Smooth muscle cell (in vitro differentiated cells): Measurements from ENCODE around the gene NUDT2. TPM values are rescaled to one million over a fixed set of nuclear protein-coding genes. Genes with fewer than 3 reads are reported as not detected.

ENCODE experiments used
- DNase-seq: peaks from one replicate; lab custom pipeline; 2025; ENCODE audit not compliant: unreplicated experiment; lab: John Stamatoyannopoulos, UW
- H2AFZ ChIP-seq: fragments of 200-600 bp; sonication (generic); 2 replicates; pipeline ENCODE4 v1.6.0; 2016; ENCODE audit warnings: antibody characterized with exemption, low read depth, mild to moderate bottlenecking
- H3F3A ChIP-seq: fragments of 200-600 bp; sonication (generic); 2 replicates; pipeline ENCODE4 v1.6.0; 2017; ENCODE audit warnings: antibody characterized with exemption, low read depth
- H3K27ac ChIP-seq: fragments of 200-600 bp; sonication (generic); 2 replicates; pipeline ENCODE4 v1.5.1; 2016; ENCODE audit warnings: low read depth, mild to moderate bottlenecking
- H3K27me3 ChIP-seq: fragments of 200-600 bp; sonication (generic); 2 replicates; pipeline ENCODE4 v1.6.1; 2016; ENCODE audit warnings: low read depth, mild to moderate bottlenecking
- H3K36me3 ChIP-seq: fragments of 200-600 bp; sonication (generic); 2 replicates; pipeline ENCODE4 v1.5.1; 2016; ENCODE audit warnings: low read depth
- H3K4me1 ChIP-seq: fragments of 200-600 bp; sonication (generic); 2 replicates; pipeline ENCODE4 v1.5.1; 2016; ENCODE audit warnings: low read depth
- H3K4me2 ChIP-seq: fragments of 200-600 bp; sonication (generic); 2 replicates; pipeline ENCODE4 v1.6.0; 2016; ENCODE audit warnings: mild to moderate bottlenecking
- H3K4me3 ChIP-seq: fragments of 200-600 bp; sonication (generic); 2 replicates; pipeline ENCODE4 v1.5.1; 2016; ENCODE audit warnings: mild to moderate bottlenecking
- H3K79me2 ChIP-seq: fragments of 200-600 bp; sonication (generic); 2 replicates; pipeline ENCODE4 v1.6.0; 2016; ENCODE audit warnings: low read depth, mild to moderate bottlenecking
- H3K9ac ChIP-seq: fragments of 200-600 bp; sonication (generic); 2 replicates; pipeline ENCODE4 v1.6.0; 2016; ENCODE audit warnings: low read depth
- H3K9me3 ChIP-seq: fragments of 200-600 bp; sonication (generic); replicated peaks from 2 replicates; pipeline ENCODE4 v1.5.1; 2016; ENCODE audit warnings: low read depth
- H4K20me1 ChIP-seq: fragments of 200-600 bp; sonication (generic); 2 replicates; pipeline ENCODE4 v1.6.0; 2016; ENCODE audit warnings: low read depth
- whole genome bisulfite sequencing: methylation state at CpG from one replicate; pipeline ENCODE4 v1.1.7; 2016; ENCODE audit warnings: low lambda C conversion rate; 5-methylcytosine and 5-hydroxymethylcytosine counted together
- polyA plus RNA-seq: library from polyadenylated mRNA; unstranded; fragments of >200 nt; fragmentation: Nextera tagmentation; extraction: Ambion mirVana; gene quantifications from 2 replicates; pipeline ENCODE4 v1.2.1, GENCODE V29; 2016
- total RNA-seq: library from RNA; depleted of rRNA; stranded (reverse); fragments of >200 nt; gene quantifications from 2 replicates; pipeline ENCODE4 v1.2.3, GENCODE V29; 2014
- TF ChIP-seq, protein P1 (sequence below): fragments of 200-600 bp; sonication (generic); IDR thresholded peaks from 2 replicates; pipeline ENCODE4 v1.5.1; 2017; ENCODE audit warnings: borderline replicate concordance, mild to moderate bottlenecking, antibody characterized with exemption; ENCODE audit not compliant: insufficient read depth, poor library complexity, severe bottlenecking

NUDT2 gene
- total and polyA plus RNA-seq, 2 experiments from 2014 or later = 28.1 to 36.1 TPM

DNA sequence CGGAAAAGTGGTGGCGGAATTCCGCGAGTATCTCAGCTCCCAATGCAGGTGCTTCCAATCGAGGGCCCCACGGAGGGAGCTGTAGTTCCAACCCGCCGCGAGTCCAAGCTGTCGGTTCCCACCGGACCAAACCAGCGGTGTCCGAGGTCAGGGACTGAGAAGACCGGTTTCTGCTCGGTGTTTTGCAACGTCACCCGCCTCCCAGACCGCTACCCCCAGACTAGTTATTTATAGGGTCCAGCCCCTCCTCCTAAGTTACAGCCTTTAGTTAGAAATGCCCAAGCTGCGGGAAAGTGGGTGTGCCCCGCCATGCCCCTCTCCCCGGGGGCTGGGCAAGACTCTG is 48.0 kb downstream of the NUDT2 start:
- H3K9ac ChIP-seq = no peak overlapping the region
- peaks cover 11% of the 10 kb centered on the region for H3K27me3 ChIP-seq
- no peak for DNase-seq

DNA sequence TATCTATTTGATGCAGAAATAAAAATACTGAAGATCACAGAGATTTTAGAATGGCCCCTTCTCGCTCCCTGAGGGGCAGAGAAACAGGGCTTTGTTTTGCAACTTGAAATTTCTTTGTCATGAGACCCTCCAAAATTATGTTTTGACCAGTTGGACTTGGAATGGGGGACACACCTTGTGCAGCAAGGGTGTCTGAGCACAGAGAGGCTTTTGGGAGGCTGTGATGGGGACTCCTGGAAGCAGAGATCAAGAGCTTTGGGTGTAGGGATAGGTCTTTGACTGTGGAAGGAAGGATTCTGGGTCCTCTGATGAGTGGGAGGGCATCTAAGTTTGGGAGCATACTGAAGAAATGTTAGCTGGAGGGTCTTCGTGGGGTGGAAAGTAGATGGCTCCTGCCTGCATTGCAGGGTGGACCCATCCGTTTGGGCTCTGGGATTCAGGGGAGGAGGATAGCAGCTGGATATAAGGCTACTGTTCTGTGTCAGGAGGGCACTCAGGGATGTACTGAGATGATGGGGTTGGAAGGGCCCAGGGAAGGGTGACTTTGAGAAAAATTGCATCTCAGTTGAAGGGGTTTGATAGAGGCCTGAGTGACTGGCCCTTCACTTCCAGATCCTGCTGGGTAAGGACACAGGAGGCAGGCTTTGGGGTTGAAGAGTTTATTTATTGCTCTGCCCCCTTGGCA is 49.1 kb downstream of the NUDT2 start:
- no peak overlapping the region for H3K4me2 ChIP-seq
- no peak overlapping the region for H3K9ac ChIP-seq
- H3K4me1 ChIP-seq = no peaks in the 10 kb centered on the region
- no peaks in the 10 kb centered on the region for H3K79me2 ChIP-seq
- H4K20me1 ChIP-seq = no peaks in the 10 kb centered on the region
- no peak overlapping the region for H3K27ac ChIP-seq
- no peak overlapping the region for H2AFZ ChIP-seq
- WGBS = 91% methylated on average over 3 of the region's 3 CpGs
- peaks cover 11% of the 10 kb centered on the region for H3K27me3 ChIP-seq
- H3K36me3 ChIP-seq = no peaks in the 10 kb centered on the region
- TF ChIP-seq, protein P1, sequence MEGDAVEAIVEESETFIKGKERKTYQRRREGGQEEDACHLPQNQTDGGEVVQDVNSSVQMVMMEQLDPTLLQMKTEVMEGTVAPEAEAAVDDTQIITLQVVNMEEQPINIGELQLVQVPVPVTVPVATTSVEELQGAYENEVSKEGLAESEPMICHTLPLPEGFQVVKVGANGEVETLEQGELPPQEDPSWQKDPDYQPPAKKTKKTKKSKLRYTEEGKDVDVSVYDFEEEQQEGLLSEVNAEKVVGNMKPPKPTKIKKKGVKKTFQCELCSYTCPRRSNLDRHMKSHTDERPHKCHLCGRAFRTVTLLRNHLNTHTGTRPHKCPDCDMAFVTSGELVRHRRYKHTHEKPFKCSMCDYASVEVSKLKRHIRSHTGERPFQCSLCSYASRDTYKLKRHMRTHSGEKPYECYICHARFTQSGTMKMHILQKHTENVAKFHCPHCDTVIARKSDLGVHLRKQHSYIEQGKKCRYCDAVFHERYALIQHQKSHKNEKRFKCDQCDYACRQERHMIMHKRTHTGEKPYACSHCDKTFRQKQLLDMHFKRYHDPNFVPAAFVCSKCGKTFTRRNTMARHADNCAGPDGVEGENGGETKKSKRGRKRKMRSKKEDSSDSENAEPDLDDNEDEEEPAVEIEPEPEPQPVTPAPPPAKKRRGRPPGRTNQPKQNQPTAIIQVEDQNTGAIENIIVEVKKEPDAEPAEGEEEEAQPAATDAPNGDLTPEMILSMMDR = no peak
- no peak for DNase-seq
- H3K9me3 ChIP-seq = no peaks in the 10 kb centered on the region
- H3K4me3 ChIP-seq = no peak overlapping the region
- no peaks in the 10 kb centered on the region for H3F3A ChIP-seq

More for the DNA sequence above, 48.0 kb downstream of the NUDT2 start:
- no peaks in the 10 kb centered on the region for H3K9me3 ChIP-seq
- no peak overlapping the region for H3K27ac ChIP-seq
- H3F3A ChIP-seq = no peaks in the 10 kb centered on the region
- peak overlapping the region; percentile 66 for H3K4me3 ChIP-seq
- H2AFZ ChIP-seq = peak overlapping the region; percentile 38
- H4K20me1 ChIP-seq = no peaks in the 10 kb centered on the region
- peak overlapping the region; percentile 92 for H3K4me2 ChIP-seq
- TF ChIP-seq, protein P1 = no peak
- 15% methylated on average over 21 of the region's 21 CpGs for WGBS
- H3K36me3 ChIP-seq = no peaks in the 10 kb centered on the region
- no peaks in the 10 kb centered on the region for H3K79me2 ChIP-seq
- H3K4me1 ChIP-seq = no peaks in the 10 kb centered on the region

DNA sequence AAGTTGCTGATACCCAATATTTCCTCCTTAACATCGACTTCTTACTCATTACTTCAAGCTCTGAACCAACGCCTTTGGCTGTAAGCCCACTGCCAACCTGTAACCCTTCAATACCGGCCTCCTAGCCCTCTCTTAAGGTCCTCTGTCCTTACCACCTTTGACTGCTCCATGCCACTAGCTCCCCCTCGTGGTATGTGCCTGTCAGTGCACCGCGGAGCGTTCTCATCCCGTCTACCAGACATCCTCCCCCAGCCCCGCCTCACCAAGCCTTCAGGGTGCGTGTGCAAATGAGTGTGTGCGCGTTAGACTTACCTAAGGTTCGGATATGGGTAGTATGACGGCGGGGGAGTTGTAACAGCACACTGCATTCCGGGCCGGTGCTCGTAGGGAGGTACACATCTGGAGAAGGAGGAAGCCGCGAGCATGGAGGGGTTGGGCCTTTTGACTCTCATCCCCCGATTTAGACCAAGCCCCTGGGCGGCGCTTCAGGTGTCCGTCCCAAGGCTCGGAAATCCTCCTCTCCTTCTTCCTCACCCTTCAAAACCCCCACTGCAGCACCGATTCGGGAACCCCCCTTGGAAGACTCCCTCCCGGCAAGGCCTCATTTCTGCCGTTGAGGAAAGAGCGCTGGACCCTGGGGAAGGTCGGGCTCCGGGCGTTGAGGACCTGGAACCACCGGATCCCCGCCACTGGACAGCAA is 50.1 kb downstream of the NUDT2 start:
- Histone ChIP-seq H3K79me2 (no peaks in the 10 kb centered on the region), H3K4me3 (peak overlapping the region; percentile 50)

More for the DNA sequence above, 50.1 kb downstream of the NUDT2 start:
- Histone ChIP-seq H3F3A (no peaks in the 10 kb centered on the region), H3K4me2 (peak overlapping the region; percentile 84), H3K27me3 (peaks cover 11% of the 10 kb centered on the region), H3K9ac (no peak overlapping the region), H3K36me3 (no peaks in the 10 kb centered on the region), H4K20me1 (no peaks in the 10 kb centered on the region), H3K4me1 (no peaks in the 10 kb centered on the region), H3K9me3 (no peaks in the 10 kb centered on the region), H2AFZ (no peak overlapping the region), H3K27ac (no peak overlapping the region)
- 4% methylated on average over 35 of the region's 35 CpGs for WGBS
- DNase-seq = peak; percentile 69
- TF ChIP-seq, protein P1 = peak; percentile 88
